Panc1 (cell line): ENCODE data around the gene MITF.

Source experiments
- CTCF ChIP-seq: fragments of 450-650 bp; IDR thresholded peaks from 2 replicates; pipeline ENCODE4 v1.5.1; 2017; ENCODE audit warnings: mild to moderate bottlenecking
- TCF7L2 ChIP-seq: IDR thresholded peaks from 2 replicates; pipeline ENCODE4 v1.6.1; 2011; ENCODE audit warnings: mild to moderate bottlenecking, low read depth, low read length, inconsistent platforms

- TF ChIP-seq CTCF (no peak), TCF7L2 (no peak)
These were observed 260.1 kb downstream of the MITF start, which contains the start of gene SAMMSON for GRCh38 chr3:69999140-70000027.
